NCI-H187 (cell line): ENCODE results near the gene TMEM154.
"Not testable (repeated sequence)": the region's sequence is repeated elsewhere in the genome, so short reads cannot be mapped to it uniquely, and the experiment has no call there.

Experiments used
- DNase-seq, 2 experiments: peaks; one replicate each; lab custom pipeline; 2025; lab: John Stamatoyannopoulos, UW

Gene TMEM154

GRCh38 chr4:152667781-152668180, 12.0 kb downstream of the TMEM154 start:
- no peak for DNase-seq

DNA sequence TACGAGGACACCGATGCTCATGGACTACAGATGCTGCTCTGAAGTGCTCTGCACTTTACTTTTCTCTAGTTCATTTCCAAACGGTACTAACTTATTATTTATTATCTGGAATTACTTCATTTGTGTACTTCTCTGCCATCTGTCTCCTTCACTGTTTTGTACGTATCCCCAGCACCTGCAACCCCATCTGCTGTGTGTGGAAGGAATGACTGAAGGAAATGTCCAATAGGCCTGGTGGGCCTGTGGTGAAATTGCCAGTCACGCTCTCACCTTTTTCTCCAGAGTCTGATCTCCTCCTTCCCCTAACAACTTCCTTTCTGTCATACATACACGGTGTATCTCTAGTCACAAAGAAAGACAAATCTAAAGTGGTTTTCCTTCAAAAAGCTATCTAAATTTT, 12.9 kb downstream of the TMEM154 start:
- no peak for DNase-seq

DNA sequence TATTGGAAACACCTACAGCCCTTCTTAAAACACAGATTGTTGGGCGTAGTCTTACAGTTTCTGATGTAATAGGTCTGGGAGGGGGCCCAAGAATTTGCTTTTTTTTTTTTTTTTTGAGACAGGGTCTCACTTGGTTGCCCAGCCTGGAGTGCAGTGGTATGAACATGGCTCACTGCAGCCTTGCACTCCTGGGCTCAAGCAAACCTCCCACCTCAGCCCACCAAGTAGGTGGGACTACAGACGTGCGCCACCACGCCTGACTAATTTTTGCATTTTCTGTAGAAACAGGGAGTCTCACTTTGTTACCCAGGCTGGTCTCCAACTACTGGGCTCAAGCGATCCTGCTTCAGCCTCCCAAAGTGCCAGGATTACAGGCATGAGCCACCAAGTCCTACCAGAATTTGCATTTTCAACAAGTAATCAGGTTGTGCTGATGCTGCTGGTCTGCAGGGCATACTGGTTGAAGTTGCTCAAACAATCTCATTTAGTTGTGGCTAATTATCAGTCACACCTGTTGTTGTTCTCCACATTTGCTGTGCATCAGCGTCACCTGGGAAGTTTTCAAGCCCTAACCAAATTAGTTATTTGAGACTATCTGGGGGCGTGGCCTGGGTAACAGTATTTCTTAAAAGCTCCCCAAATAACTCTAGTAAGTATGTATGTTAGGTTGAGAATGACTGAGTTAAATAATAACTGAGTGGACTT, 14.0 kb downstream of the TMEM154 start:
- DNase-seq: no peak

GRCh38 chr4:152664067-152664378, 15.8 kb downstream of the TMEM154 start:
- DNase-seq: not testable (repeated sequence)

- DNase-seq: no peak
Measured at GRCh38 chr4:152663203-152664066, 16.4 kb downstream of the TMEM154 start.

DNA sequence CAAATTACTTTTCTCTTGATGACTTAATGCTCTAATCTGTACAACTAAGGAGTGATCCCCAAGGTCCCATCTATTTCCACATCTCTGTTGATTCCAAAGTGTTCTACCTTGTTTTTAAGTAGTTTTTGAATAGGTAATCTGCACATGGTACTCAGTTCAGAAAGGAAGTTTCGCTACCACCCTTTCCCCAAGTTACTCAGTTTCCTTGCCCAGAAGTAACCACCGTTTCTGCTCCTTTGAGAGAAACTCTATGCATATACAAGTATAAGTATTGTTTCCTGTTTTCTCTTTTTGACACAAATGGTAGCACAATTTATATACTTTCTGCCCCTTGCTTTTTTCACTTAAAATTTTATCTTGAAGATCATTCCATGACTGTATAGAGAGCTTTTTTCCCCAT, 18.1 kb downstream of the TMEM154 start:
- DNase-seq: no peak

DNA sequence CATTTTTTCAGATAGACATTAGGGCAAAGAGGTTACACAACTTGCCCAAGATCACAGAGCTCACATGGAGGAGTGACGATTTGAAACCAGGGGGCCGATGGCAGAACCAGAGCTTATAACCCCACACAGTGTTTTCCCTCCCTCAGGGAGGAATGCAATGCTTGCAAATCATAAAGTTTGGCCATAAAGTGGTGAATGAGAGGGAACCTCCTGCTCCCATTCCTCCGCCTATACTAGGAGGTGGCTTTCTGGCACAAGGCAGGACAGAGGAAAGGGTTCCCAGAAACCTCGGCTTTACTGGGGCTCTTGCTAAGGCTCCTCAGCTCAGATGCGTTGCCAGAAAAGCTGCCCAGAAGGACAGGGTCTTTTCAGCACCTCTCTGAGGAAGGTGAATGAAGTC, 19.3 kb downstream of the TMEM154 start:
- no peak for DNase-seq

GRCh38 chr4:152659806-152660205, 20.0 kb downstream of the TMEM154 start:
- no peak for DNase-seq

DNA sequence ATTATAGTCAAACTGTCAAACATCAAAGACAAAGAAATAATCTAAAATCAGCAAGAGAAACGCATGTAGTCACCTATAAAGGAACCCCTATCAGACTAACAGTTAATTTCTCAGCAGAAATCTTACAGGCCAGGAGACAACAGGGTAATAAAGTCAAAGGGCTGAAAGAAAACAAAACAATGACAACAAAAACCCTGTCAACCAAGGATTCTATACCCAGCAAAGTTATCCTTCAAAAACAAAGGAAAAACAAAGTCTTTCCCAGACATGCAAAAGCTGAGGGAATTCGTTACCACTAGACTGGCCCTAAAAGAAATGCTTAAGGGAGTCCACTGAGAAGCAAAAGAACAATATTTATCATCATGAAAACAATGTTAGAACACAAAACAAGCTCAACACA, 22.1 kb downstream of the TMEM154 start:
- no peak for DNase-seq

DNA sequence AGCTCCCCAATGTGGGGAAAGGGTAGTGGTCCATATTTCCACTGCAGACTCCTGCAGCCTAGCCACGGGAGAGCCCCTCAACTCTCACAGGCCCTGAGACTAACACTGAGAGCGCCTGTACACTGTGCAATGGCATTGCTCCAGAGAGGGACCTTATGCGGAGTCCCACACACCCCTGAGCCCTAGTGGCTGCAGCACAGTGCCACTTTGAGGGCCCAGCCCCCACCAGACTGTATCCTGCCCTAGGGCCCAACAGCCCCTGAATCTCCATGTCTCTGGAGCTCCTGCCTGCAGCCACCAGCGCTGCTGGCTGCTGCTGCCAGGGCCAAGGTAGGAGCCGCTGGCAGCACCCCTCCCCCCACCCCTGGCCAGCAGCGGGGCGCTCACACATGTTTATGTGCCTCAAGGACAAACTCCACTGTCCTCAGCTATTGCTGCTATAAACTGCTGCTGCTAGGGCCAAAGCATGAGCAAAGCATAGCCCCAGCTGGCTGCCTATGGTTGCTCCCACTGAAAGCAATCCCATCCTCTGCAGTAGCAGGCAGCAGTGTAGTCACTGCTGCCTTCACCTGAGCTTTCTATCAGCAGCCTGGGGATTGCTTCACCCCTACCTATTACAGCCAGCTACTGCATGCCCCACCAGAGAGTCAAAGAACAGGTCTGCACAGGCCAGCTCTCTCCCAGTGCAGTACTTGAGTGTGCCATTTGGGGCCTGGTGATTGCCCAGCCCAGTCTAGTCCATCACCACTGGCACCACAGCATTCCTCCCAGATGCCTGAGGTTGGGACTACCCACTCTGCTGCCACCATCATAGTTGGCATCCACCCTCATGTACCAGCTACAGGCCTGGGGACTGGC, 24.3 kb downstream of the TMEM154 start:
- DNase-seq: no peak

DNA sequence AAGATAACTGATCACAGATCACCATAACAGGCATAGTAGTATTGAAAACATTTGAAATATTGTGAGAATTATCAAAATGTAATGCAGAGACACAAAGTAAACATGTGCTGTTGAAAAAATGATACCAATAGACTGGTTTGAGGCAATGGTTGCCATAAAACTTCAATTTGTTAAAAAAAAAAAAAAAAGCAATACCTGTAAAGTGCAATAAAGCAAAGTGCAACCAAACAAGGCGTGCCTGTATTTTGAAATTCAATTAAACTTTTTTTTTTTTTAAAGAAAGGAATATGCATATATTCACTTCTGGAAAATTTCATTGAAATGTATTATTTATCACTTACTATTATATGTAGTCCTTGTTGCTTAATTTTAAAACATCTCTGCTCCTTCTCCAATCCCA, 27.7 kb downstream of the TMEM154 start:
- no peak for DNase-seq

DNA sequence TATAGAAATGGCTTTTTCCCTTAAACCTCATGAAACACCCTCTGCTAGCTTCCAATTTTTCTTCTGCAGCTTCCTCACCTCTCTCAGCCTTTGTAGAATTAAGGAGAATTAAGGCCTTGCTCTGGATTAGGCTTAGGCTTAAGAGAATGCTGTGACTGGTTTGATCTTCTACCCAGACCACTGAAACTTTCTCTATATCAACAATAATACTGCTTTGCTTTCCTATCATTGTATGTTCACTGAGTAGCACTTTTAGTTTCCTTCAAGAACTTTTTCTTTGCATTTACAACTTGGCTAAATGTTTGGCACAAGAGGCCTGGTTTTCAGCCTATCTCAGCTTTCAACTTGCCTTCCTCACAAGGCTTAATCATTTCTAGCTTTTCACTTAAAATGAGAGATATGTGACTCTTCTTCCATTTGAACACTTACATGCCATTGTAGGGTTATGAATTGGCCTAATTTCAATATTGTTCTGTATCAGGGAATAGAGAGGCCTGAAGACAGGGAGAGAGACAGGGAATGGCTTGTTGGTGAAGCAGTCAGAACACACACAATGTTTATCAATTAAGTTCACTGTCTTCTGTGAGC, 28.2 kb downstream of the TMEM154 start:
- no peak for DNase-seq

DNA sequence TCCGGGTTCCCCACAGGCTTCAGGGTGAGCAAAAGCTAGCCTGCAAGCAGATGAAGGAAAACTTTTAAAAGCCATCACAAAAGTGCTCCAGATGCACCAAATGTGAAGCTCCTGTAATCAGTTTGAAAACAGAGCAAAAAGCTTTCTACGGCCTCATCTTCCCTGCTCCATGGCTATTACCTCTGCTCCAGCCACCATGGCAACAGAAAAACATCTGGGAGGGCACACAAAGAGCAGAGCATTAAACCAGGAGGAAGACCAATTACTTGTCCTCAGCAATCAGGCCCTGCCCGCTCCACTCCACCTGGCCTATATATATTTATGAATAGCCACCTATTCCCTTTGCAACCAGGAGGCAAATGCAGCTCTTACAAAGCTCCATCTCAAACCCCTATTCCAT, 33.6 kb downstream of the TMEM154 start:
- no peak for DNase-seq

DNA sequence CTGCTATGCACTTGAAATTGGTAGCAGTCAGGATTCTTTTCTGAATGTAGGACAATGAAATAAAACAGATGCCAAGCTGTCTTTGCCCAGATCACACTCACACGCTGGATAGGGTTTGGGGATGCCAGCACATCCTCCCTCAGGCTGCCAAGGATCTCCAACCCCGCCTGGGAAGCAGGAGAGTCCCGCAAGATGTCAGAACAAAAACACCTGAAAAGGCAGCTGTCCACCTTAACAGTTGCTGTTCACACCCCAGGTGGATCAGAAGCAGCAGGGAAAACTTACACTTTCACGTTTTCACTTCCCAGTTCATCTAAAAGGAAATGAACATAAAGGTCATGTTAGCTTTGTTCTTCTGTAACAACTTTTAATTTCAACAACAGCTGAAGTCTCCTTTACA, 35.7 kb downstream of the TMEM154 start:
- no peak for DNase-seq

DNA sequence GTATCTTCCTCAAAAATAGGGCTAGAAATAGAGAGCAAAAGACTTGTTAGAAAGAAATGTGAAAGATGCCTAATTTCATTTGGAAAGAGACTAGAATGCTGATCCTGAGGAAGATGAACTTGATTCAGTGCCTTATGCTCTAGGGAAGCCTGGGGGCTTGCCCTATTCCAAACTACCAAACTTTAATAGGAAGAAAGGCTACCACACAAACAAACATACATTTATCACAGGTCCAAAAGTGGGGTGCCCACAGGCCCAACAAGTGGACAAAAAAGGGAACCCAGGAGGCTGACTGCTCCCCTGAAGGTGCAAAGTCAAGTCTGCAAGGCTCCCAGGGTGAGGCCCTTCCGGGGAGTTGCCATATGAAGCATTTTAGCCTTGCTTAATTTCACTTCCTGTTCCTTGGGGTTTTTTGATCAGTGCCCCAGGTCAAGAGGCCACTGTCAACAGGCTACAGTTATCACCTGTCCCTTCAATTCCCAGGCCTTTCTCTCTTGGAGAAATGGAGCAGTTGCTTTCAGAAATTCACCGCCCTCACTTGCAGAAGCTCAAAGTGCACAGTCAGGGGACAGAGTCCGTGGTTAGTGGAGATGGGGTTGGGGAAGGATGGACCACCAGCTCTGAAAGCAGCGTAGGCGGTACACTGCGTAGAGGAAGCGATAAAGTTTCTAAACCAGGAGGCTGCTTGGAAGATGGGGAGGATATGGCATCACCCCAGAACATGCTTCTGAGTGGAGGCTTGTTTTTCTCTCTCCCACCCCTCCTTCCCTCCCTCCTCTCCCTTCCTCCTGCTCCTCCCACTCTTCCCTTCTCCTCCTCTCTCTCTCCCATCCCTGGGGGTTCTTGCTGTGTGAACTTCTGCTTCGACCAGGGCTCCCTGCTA, 36.4 kb downstream of the TMEM154 start:
- DNase-seq: no peak

DNA sequence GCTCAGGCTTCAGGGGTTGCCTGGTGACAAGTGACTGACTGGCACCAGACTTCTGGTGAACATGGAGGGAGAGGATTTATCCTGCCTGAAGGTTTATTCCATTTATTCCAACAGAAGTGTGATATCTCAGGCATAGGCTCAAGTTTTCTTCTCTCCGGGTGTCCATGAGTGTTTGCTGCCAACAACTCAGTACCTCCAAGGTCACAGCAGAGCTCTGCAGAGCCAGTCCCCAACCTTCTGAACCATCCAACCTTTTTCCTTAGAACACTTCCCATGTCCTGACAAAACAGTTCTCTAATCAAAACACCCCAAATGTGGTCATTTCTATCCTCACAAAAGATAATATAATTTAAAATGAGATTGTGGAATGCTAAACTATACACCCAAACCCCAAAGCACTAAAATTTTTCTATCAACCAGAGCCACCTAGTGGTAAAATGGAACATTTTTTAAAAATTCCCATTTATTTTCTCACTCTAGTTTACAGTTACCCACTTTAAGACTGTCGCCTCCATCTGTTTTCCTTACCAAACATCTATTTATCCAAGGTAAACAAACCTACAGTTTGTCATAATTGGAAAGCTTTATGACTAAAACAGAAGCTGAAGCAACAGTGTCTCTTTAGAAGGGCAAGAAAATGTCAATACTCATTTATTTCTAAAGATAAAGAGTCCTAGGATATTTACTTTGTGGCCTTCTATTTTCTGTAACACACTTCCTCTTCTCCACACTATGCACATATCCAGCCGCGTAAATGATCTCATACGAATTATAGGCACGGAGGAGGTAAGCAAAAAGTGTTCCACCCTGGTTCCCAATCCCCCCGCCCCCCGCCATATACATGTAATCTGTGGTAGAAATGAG, 39.5 kb downstream of the TMEM154 start:
- DNase-seq: no peak

DNA sequence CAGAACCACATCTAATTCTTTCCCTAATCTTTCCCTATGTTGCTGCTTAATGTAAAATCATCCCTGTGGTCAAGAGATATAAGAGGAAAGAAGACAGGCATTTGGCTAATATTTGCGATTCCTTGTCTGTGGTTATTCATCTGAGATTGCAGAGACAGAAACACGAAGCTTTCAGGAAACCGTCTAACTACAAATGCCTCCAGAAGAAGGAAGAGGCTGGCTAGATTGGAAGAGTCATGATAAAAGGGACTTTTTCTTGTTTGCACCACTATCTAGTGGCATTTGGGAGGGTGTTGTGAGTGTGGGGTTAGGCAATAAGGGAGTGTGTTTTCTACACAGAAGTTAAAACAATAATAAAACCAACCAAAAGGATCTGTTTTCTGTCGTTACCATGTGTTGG, 43.9 kb downstream of the TMEM154 start:
- DNase-seq: no peak

- DNase-seq: no peak
Measured at GRCh38 chr4:152634110-152634760, 45.6 kb downstream of the TMEM154 start.

DNA sequence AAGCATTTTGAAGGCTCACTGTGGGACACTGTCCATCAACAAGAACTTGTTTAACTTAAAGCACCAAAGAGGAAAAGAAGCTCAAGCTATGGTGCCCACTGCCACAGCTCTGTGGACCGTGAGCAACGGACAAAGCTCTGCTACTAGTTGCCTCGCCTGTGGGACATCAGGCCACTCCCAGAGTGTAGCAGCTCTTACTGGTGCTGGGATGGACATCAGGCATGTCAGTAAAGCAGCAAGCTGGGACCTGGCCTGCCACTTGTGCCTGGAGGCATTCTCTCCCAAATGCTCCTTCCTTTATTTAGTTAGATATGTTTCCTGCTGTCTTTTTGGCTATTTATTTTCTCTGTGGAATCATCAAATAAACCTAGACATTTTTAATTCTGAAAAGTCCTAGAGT, 46.7 kb downstream of the TMEM154 start:
- DNase-seq: no peak

DNA sequence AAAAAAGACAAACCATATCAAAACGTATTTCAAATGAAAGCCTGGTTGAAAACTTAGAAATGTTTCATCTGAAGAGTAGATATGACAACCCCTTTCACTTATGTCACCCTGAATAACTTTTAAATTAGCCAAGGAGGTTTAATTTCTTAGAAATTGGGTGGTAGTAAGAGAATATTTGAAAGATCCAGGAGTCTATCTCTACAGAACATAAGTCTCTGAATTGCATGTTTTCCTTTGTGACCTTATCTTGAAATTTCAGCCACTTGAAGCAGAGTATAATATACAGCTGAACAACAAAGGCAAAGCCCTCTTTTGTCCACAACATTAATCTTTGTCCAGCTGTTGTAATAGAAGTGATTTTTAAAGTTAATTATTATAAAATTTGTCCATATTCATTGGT, 49.5 kb downstream of the TMEM154 start:
- DNase-seq: no peak
